Progenitor cell of endocrine pancreas (in vitro differentiated cells): ENCODE measurements around the gene ATP6AP1. TPM values are rescaled to one million over a fixed set of nuclear protein-coding genes. Genes with fewer than 3 reads are reported as not detected.
"Not testable (repeated sequence)": the region's sequence is repeated elsewhere in the genome, so short reads cannot be mapped to it uniquely, and the experiment has no call there.

ENCODE experiments used
- DNase-seq: peaks from one replicate; pipeline ENCODE4 v3.0.0; 2021; ENCODE audit warnings: low spot score; ENCODE audit not compliant: unreplicated experiment
- H3K27ac Mint-ChIP-seq: 2 replicates; pipeline ENCODE4 v1.8.0; 2021; ENCODE audit warnings: mild to moderate bottlenecking, moderate library complexity, mixed read lengths
- H3K27me3 Mint-ChIP-seq: 2 replicates; pipeline ENCODE4 v1.8.0; 2021; ENCODE audit warnings: mixed read lengths
- H3K36me3 Mint-ChIP-seq: 2 replicates; pipeline ENCODE4 v1.8.0; 2022; ENCODE audit warnings: mixed read lengths; ENCODE audit not compliant: insufficient read depth
- H3K4me1 Mint-ChIP-seq: 2 replicates; pipeline ENCODE4 v1.8.0; 2021; ENCODE audit warnings: low read depth, mixed read lengths
- H3K4me3 Mint-ChIP-seq: 2 replicates; pipeline ENCODE4 v1.8.0; 2021; ENCODE audit warnings: low read depth, mild to moderate bottlenecking, moderate library complexity, mixed read lengths
- H3K9me3 Mint-ChIP-seq: 2 replicates; pipeline ENCODE4 v1.8.0; 2021; ENCODE audit warnings: low read depth, mixed read lengths
- total RNA-seq: library from RNA; stranded (reverse); gene quantifications from 2 replicates; pipeline ENCODE4 v1.2.1, GENCODE V29; 2021
- TF ChIP-seq, protein P1 (sequence below): fragments of 200-600 bp; sonication (generic); IDR thresholded peaks from one replicate; pipeline ENCODE4 v1.5.0; 2021; ENCODE audit warnings: antibody characterized with exemption, mild to moderate bottlenecking; ENCODE audit not compliant: unreplicated experiment

ATP6AP1 gene
- total RNA-seq, 1 donor from 2014 or later: 82.1 TPM

- H3K9me3 Mint-ChIP-seq, H3K27ac Mint-ChIP-seq, H3K36me3 Mint-ChIP-seq, H3K4me3 Mint-ChIP-seq, H3K27me3 Mint-ChIP-seq, DNase-seq, H3K4me1 Mint-ChIP-seq: not testable (repeated sequence)
Observed at GRCh38 chrX:154389812-154390747, 38.4 kb upstream of the ATP6AP1 start.

DNA sequence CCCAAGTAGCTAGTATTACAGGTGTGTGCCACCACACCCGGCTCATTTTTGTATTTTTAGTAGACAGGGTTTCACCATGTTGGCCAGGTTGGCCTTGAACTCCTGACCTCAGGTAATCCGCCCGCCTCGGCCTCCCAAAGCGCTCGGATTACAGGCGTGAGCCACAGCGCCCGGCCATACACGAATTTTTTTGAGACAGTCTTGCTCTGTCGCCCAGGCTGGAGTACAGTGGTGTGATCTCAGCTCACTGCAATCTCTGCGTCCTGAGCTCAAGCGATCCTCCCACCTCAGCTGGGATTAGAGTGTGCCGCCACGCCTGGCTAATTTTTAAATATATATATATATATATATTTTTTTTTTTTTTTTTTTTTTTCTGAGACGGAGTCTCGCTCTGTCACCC is 32.1 kb upstream of the ATP6AP1 start:
- H3K27me3 Mint-ChIP-seq, H3K9me3 Mint-ChIP-seq, H3K4me1 Mint-ChIP-seq: not testable (repeated sequence)
- peaks cover 13% of the 10 kb centered on the region for H3K36me3 Mint-ChIP-seq
- H3K27ac Mint-ChIP-seq: peak overlapping the region; percentile 99
- DNase-seq: peak; percentile 5
- H3K4me3 Mint-ChIP-seq: peak overlapping the region; percentile 97

- Mint-ChIP-seq H3K4me3 (peak overlapping the region; percentile 97), H3K9me3 (peaks cover 5% of the 10 kb centered on the region), H3K27me3 (no peaks in the 10 kb centered on the region), H3K4me1 (peaks cover 9% of the 10 kb centered on the region), H3K27ac (peak overlapping the region; percentile 99), H3K36me3 (peaks cover 13% of the 10 kb centered on the region)
- peak; percentile 8 for DNase-seq
- TF ChIP-seq, protein P1, sequence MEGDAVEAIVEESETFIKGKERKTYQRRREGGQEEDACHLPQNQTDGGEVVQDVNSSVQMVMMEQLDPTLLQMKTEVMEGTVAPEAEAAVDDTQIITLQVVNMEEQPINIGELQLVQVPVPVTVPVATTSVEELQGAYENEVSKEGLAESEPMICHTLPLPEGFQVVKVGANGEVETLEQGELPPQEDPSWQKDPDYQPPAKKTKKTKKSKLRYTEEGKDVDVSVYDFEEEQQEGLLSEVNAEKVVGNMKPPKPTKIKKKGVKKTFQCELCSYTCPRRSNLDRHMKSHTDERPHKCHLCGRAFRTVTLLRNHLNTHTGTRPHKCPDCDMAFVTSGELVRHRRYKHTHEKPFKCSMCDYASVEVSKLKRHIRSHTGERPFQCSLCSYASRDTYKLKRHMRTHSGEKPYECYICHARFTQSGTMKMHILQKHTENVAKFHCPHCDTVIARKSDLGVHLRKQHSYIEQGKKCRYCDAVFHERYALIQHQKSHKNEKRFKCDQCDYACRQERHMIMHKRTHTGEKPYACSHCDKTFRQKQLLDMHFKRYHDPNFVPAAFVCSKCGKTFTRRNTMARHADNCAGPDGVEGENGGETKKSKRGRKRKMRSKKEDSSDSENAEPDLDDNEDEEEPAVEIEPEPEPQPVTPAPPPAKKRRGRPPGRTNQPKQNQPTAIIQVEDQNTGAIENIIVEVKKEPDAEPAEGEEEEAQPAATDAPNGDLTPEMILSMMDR: no peak
Observed at GRCh38 chrX:154396973-154397887, 31.2 kb upstream of the ATP6AP1 start.

GRCh38 chrX:154397888-154398667 is 30.4 kb upstream of the ATP6AP1 start, which contains the start of gene RPL10:
Gene RPL10 (plus strand): TSS chrX:154398377. CDS start chrX:154398520, 143 bp downstream.
- Mint-ChIP-seq H3K36me3 (peaks cover 13% of the 10 kb centered on the region), H3K4me1 (peaks cover 9% of the 10 kb centered on the region), H3K9me3 (peaks cover 5% of the 10 kb centered on the region), H3K4me3 (peak within 1 kb of the TSS; percentile 97), H3K27ac (peak within 1 kb of the TSS; percentile 99), H3K27me3 (no peaks in the 10 kb centered on the region)
- DNase-seq: peak; percentile 82
- TF ChIP-seq, protein P1: no peak

DNA sequence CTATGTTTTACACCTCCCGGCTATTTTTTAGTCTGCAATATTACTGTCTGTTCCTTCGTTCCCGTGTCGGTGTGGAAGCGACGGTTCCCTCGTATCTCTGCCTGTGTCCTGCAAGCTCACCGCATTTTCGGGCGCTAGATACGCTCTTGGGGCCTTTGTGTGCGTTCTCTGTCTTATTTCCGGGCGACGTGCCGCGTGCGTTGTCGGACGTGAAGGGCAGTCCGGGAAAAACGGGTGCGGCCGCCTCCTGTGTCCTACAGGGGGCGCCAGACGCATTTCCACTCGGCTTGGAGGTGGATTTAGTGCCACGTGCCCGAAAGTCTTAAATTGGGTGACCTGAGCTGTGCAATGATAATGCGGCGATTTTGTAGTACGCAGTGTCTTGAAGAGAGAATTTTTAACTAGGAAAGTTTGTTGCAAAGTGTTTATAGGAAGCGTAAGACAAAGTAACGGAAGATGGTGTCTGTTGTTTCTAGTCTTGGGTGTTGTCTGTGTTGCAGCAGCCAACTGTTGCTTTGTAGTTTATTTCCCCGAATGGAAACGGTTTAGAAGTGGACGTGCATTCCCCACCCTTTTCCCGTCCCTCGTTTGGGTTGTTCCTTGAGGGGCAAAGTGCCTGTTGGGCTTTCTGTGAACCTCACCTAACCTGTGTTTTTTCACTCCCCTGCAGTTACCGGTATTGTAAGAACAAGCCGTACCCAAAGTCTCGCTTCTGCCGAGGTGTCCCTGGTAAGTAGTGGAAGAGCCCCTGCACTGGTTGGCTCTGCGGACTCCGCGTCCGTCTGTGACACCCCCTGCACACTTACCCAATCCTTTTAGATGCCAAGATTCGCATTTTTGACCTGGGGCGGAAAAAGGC is 29.6 kb upstream of the ATP6AP1 start:
- peaks cover 14% of the 10 kb centered on the region for H3K36me3 Mint-ChIP-seq

More for the DNA sequence above, 29.6 kb upstream of the ATP6AP1 start:
- Mint-ChIP-seq H3K4me3 (peak overlapping the region; percentile 97), H3K27me3 (no peaks in the 10 kb centered on the region), H3K4me1 (peaks cover 9% of the 10 kb centered on the region), H3K9me3 (peaks cover 10% of the 10 kb centered on the region), H3K27ac (peak overlapping the region; percentile 99)
- TF ChIP-seq, protein P1: peak; percentile 80
- DNase-seq: peak; percentile 69
